ENCODE measurements around the gene ANKMY1. TPM values are rescaled to one million over a fixed set of nuclear protein-coding genes. Genes with fewer than 3 reads are reported as not detected.

Gene ANKMY1
- total and polyA plus RNA-seq, 2 of the 8 experiments (the other 6 are each of a cell fraction or from before 2014, with no cell fraction given), result 4.5 to 4.8 TPM

- Histone ChIP-seq H4K20me1 (replicated peaks in 1 of 2; ENCODE audit: control insufficient read depth in 1 of 2, insufficient read depth in 2 of 2, low read length in 2 of 2) (peaks cover 37 to 44% of the 10 kb centered on the region in 2 experiments), H2AFZ (ENCODE audit: low read length) (no peak overlapping the region), H2BK15ac (ENCODE audit: low read length) (no peak overlapping the region), H3K18ac (ENCODE audit: extremely low read depth, low read length) (peak overlapping the region; percentile 60), H3K4ac (replicated peaks; ENCODE audit: insufficient read length, low read depth, low read length) (no peak overlapping the region), H3K56ac (replicated peaks; ENCODE audit: insufficient read length, low read depth, low read length) (no peak overlapping the region), H3K14ac (ENCODE audit: insufficient read length) (no peak overlapping the region), H3K79me1 (ENCODE audit: low read depth, low read length) (no peaks in the 10 kb centered on the region; the same call in 1 of the 2 replicates), H3K79me2 (ENCODE audit: control insufficient read depth in 1 of 2, insufficient read depth in 2 of 2, low read length in 2 of 2) (no peaks in the 10 kb centered on the region), H3K27me3 (replicated peaks in 1 of 4; ENCODE audit: control insufficient read depth in 3 of 4, extremely low read depth in 1 of 4, insufficient read depth in 3 of 4, low read length in 3 of 4) (peaks cover 15 to 35% (median 28%) of the 10 kb centered on the region in 4 experiments), H2BK120ac (replicated peaks; ENCODE audit: low read depth, low read length) (no peak overlapping the region), H3K4me3 (ENCODE audit: extremely low read depth in 1 of 4, insufficient read depth in 2 of 4, low read depth in 3 of 4, low read length in 4 of 4) (peak overlapping the region in 3 of 4 experiments; percentile 17 to 54 (median 19); a peak in 3 of 8 replicates), H2AK5ac (ENCODE audit: low read depth, low read length) (peak overlapping the region; percentile 75; the same call in 1 of the 2 replicates), H4K91ac (replicated peaks; ENCODE audit: insufficient read length, low read length) (peak overlapping the region; percentile 74), H3K23me2 (ENCODE audit: low read depth, low read length) (peaks cover 7% of the 10 kb centered on the region; the same call in 1 of the 2 replicates), H2BK12ac (ENCODE audit: low read depth, low read length) (peak overlapping the region; percentile 80; the same call in 1 of the 2 replicates), H3K9ac (replicated peaks in 1 of 4; ENCODE audit: extremely low read depth in 1 of 4, low read depth in 3 of 4, low read length in 3 of 4) (no peak overlapping the region), H3K23ac (ENCODE audit: insufficient read length) (no peak overlapping the region), H4K8ac (ENCODE audit: extremely low read depth, insufficient read depth, low read length) (no peak overlapping the region; the same call in 1 of the 2 replicates), H3K4me1 (replicated peaks in 1 of 4; ENCODE audit: control insufficient read depth in 3 of 4, insufficient read depth in 4 of 4, low read length in 3 of 4) (peaks cover 2 to 69% (median 42%) of the 10 kb centered on the region in 4 experiments), H3K9me3 (ENCODE audit: insufficient read depth in 2 of 2, low read depth in 1 of 2, low read length in 1 of 2) (no peaks in the 10 kb centered on the region), H2BK5ac (ENCODE audit: low read depth, low read length) (no peak overlapping the region; the same call in 1 of the 2 replicates), H3K27ac (ENCODE audit: low read depth, low read length) (no peak overlapping the region), H3K36me3 (ENCODE audit: control insufficient read depth in 2 of 4, insufficient read depth in 4 of 4, low read length in 3 of 4) (no peaks in the 10 kb centered on the region; a peak in 1 of 8 replicates), H3K4me2 (ENCODE audit: insufficient read depth in 1 of 2, low read depth in 2 of 2, low read length in 2 of 2) (peak overlapping the region; percentile 43 to 71), H4K5ac (ENCODE audit: insufficient read length, low read depth, low read length) (no peak overlapping the region), H2BK20ac (ENCODE audit: low read length) (no peak overlapping the region)
- peak in 1 of 2 experiments; percentile 68 for DNase-seq (ENCODE audit: low read depth in 1 of 2, low spot score in 2 of 2)
- no peak for FAIRE-seq
- WGBS, 2 experiments (ENCODE audit: extremely low coverage in 1 of 2, insufficient coverage in 1 of 2, insufficient read length in 1 of 2, insufficient replicate concordance in 2 of 2, low coverage in 1 of 2, low lambda C conversion rate in 2 of 2, missing lambda C conversion rate in 1 of 2), result 9% methylated on average over 23 of the region's 55 CpGs; no CpG with 5 or more reads in 1 of the 2 experiments
- POLR2A ChIA-PET (ENCODE audit: partially characterized antibody), result interaction anchor here (1.5 to 2.8 kb wide), 2 partner anchors 20 to 21 kb away, joined by 3 to 12 read pairs; partner anchors contain the start of gene GPC1
- no peak for TF ChIP-seq SP4 (IDR thresholded peaks at IDR 0.05; ENCODE audit: low read length)
- no peak for TF ChIP-seq HDAC6 (IDR thresholded peaks at IDR 0.05; ENCODE audit: low read depth, low read length)
- TF ChIP-seq CHD2 (IDR thresholded peaks at IDR 0.05; ENCODE audit: low read length), result no peak
- TF ChIP-seq CHD1 (IDR thresholded peaks at IDR 0.05; ENCODE audit: low read depth, low read length), result no peak
- TF ChIP-seq GABPA (IDR thresholded peaks at IDR 0.05; ENCODE audit: borderline replicate concordance, insufficient read depth, low read length), result peak; percentile 30; the same call in 1 of the 2 replicates
- CTCF ChIA-PET (ENCODE audit: partially characterized antibody), result interaction anchor here (1.3 to 2.7 kb wide), 3 partner anchors 11 to 124 kb away, joined by 3 to 13 read pairs (median 4); no protein-coding TSS in a partner anchor
Measured at GRCh38 chr2:240455647-240456446, 101.9 kb downstream of the ANKMY1 start.
